KMS-11 (cell line): Measurements from ENCODE around the gene ANKS4B.
"Not testable (repeated sequence)": the region's sequence is repeated elsewhere in the genome, so short reads cannot be mapped to it uniquely, and the experiment has no call there.

ENCODE experiments used
- H2AFZ ChIP-seq: fragments of 200-600 bp; sonication (generic); 2 replicates; pipeline ENCODE4 v1.6.1; 2016; ENCODE audit warnings: antibody characterized with exemption, mixed run types, low read depth
- H3K27ac ChIP-seq: fragments of 200-600 bp; sonication (generic); 2 replicates; pipeline ENCODE4 v1.6.1; 2016; ENCODE audit warnings: mild to moderate bottlenecking, mixed run types
- H3K27me3 ChIP-seq: fragments of 200-600 bp; sonication (generic); 2 replicates; pipeline ENCODE4 v1.6.1; 2017; ENCODE audit warnings: mild to moderate bottlenecking, low read depth, mixed run types, moderate library complexity; ENCODE audit not compliant: insufficient read depth
- H3K36me3 ChIP-seq: fragments of 200-600 bp; sonication (generic); 2 replicates; pipeline ENCODE4 v1.6.1; 2017; ENCODE audit warnings: mild to moderate bottlenecking, mixed run types; ENCODE audit not compliant: insufficient read depth
- H3K4me1 ChIP-seq: fragments of 200-600 bp; sonication (generic); 2 replicates; pipeline ENCODE4 v1.6.1; 2016; ENCODE audit warnings: mild to moderate bottlenecking, low read depth, mixed run types; ENCODE audit not compliant: poor library complexity, severe bottlenecking
- H3K4me2 ChIP-seq: fragments of 200-600 bp; sonication (generic); 2 replicates; pipeline ENCODE4 v1.7.0; 2016; ENCODE audit warnings: mild to moderate bottlenecking, mixed run types
- H3K4me3 ChIP-seq: fragments of 200-600 bp; sonication (generic); IDR thresholded peaks from 2 replicates; pipeline ENCODE4 v1.6.1; 2017; ENCODE audit warnings: low read depth, low read length, mixed read lengths; ENCODE audit not compliant: insufficient read depth
- H3K79me2 ChIP-seq: fragments of 200-600 bp; sonication (generic); 2 replicates; pipeline ENCODE4 v1.6.1; 2016; ENCODE audit warnings: low read depth, mixed run types; ENCODE audit not compliant: insufficient read depth
- H3K9ac ChIP-seq: fragments of 200-600 bp; sonication (generic); 2 replicates; pipeline ENCODE4 v1.6.1; 2016; ENCODE audit warnings: mild to moderate bottlenecking, mixed run types
- H4K20me1 ChIP-seq: fragments of 200-600 bp; sonication (generic); 2 replicates; pipeline ENCODE4 v1.6.1; 2016; ENCODE audit warnings: mild to moderate bottlenecking, mixed run types; ENCODE audit not compliant: insufficient read depth
- CTCF ChIP-seq: fragments of 200-600 bp; sonication (generic); conservative IDR thresholded peaks from 2 replicates; pipeline ENCODE4 v1.6.1; 2017; ENCODE audit warnings: low read depth, mild to moderate bottlenecking, antibody characterized with exemption, low read length, moderate library complexity, mixed read lengths

The ANKS4B gene

GRCh38 chr16:21272253-21272652 lies 38.8 kb downstream of the ANKS4B start:
- no peak for TF ChIP-seq CTCF
- Histone ChIP-seq H4K20me1 (no peaks in the 10 kb centered on the region), H3K4me2 (no peak overlapping the region), H3K27ac (no peak overlapping the region), H3K4me1 (no peaks in the 10 kb centered on the region), H3K9ac (no peak overlapping the region), H2AFZ (no peak overlapping the region), H3K36me3 (no peaks in the 10 kb centered on the region), H3K4me3 (no peak overlapping the region), H3K79me2 (no peaks in the 10 kb centered on the region), H3K27me3 (no peaks in the 10 kb centered on the region)

- H3K36me3 ChIP-seq, H3K27me3 ChIP-seq, H3K4me2 ChIP-seq, H3K9ac ChIP-seq, H2AFZ ChIP-seq, H3K79me2 ChIP-seq, H3K4me1 ChIP-seq, H4K20me1 ChIP-seq, H3K4me3 ChIP-seq, H3K27ac ChIP-seq: not testable (repeated sequence)
Measured at GRCh38 chr16:21272763-21273162, 39.3 kb downstream of the ANKS4B start.

- H3K27me3 ChIP-seq = no peaks in the 10 kb centered on the region
- no peaks in the 10 kb centered on the region for H3K79me2 ChIP-seq
- no peak overlapping the region for H2AFZ ChIP-seq
- H3K4me1 ChIP-seq = no peaks in the 10 kb centered on the region
- no peaks in the 10 kb centered on the region for H3K36me3 ChIP-seq
- no peak overlapping the region for H3K9ac ChIP-seq
- no peak overlapping the region for H3K4me3 ChIP-seq
- no peak for TF ChIP-seq CTCF
- no peak overlapping the region for H3K4me2 ChIP-seq
- H3K27ac ChIP-seq = no peak overlapping the region
- H4K20me1 ChIP-seq = no peaks in the 10 kb centered on the region
Measured at GRCh38 chr16:21274172-21274726, 40.8 kb downstream of the ANKS4B start.

- no peaks in the 10 kb centered on the region for H3K27me3 ChIP-seq
- no peak overlapping the region for H3K27ac ChIP-seq
- no peak overlapping the region for H3K9ac ChIP-seq
- no peaks in the 10 kb centered on the region for H4K20me1 ChIP-seq
- no peak overlapping the region for H3K4me2 ChIP-seq
- H3K4me3 ChIP-seq = no peak overlapping the region
- H2AFZ ChIP-seq = no peak overlapping the region
- H3K36me3 ChIP-seq = no peaks in the 10 kb centered on the region
- H3K79me2 ChIP-seq = no peaks in the 10 kb centered on the region
- TF ChIP-seq CTCF = no peak
- H3K4me1 ChIP-seq = no peaks in the 10 kb centered on the region
Measured at GRCh38 chr16:21275529-21275928, 42.0 kb downstream of the ANKS4B start.

GRCh38 chr16:21276090-21276489 lies 42.6 kb downstream of the ANKS4B start:
- H3K27ac ChIP-seq = no peak overlapping the region
- H3K9ac ChIP-seq = no peak overlapping the region
- no peaks in the 10 kb centered on the region for H4K20me1 ChIP-seq
- H3K27me3 ChIP-seq = no peaks in the 10 kb centered on the region
- no peaks in the 10 kb centered on the region for H3K36me3 ChIP-seq
- no peak overlapping the region for H3K4me2 ChIP-seq
- H3K79me2 ChIP-seq = no peaks in the 10 kb centered on the region
- H3K4me3 ChIP-seq = no peak overlapping the region
- H3K4me1 ChIP-seq = no peaks in the 10 kb centered on the region
- no peak for TF ChIP-seq CTCF
- H2AFZ ChIP-seq = no peak overlapping the region
